ENCODE results near the gene DYRK1A. TPM values are rescaled to one million over a fixed set of nuclear protein-coding genes. Genes with fewer than 3 reads are reported as not detected.

Gene DYRK1A
- total and polyA plus RNA-seq, 2 of the 13 experiments (the other 11 are each of a cell fraction or from before 2014, with no cell fraction given): 24.6 to 34.2 TPM

- TF ChIP-seq HNF4G (IDR thresholded peaks at IDR 0.05; ENCODE audit: borderline replicate concordance, low read depth, low read length) (peak; percentile 22; the same call in 1 of the 2 replicates), HNF4G (CRISPR knock-in tag; IDR thresholded peaks at IDR 0.05; ENCODE audit: borderline replicate concordance, low read depth) (no peak), ZNF652 (CRISPR knock-in tag; IDR thresholded peaks at IDR 0.05; ENCODE audit: borderline replicate concordance, low read depth) (peak; percentile 37; the same call in 1 of the 2 replicates), ISL2 (CRISPR knock-in tag; IDR thresholded peaks at IDR 0.05) (0 out of 2 replicates have a peak, but pooled peaks have one; percentile 54), ZNF775 (CRISPR knock-in tag; IDR thresholded peaks at IDR 0.05; ENCODE audit: borderline replicate concordance) (no peak), SP1 (IDR thresholded peaks at IDR 0.05) (no peak), SP1 (CRISPR knock-in tag; IDR thresholded peaks at IDR 0.05) (peak; percentile 83), ZNF136 (CRISPR knock-in tag; IDR thresholded peaks at IDR 0.05; ENCODE audit: low read depth) (peak; percentile 56; the same call in 1 of the 2 replicates), KMT2B (CRISPR knock-in tag; IDR thresholded peaks at IDR 0.05) (peak; percentile 73), E2F2 (CRISPR knock-in tag; IDR thresholded peaks at IDR 0.05; ENCODE audit: borderline replicate concordance) (0 out of 2 replicates have a peak, but pooled peaks have one; percentile 41), KAT7 (CRISPR knock-in tag; IDR thresholded peaks at IDR 0.05; ENCODE audit: borderline replicate concordance) (peak; percentile 88), ZNF468 (CRISPR knock-in tag; IDR thresholded peaks at IDR 0.05) (no peak), CREB3 (CRISPR knock-in tag; IDR thresholded peaks at IDR 0.05) (no peak), KLF12 (CRISPR knock-in tag; IDR thresholded peaks at IDR 0.05; ENCODE audit: borderline replicate concordance) (peak; percentile 35; the same call in 1 of the 2 replicates), ZMYM4 (CRISPR knock-in tag; IDR thresholded peaks at IDR 0.05) (peak; percentile 40)
- TF ChIP-seq, protein P1, sequence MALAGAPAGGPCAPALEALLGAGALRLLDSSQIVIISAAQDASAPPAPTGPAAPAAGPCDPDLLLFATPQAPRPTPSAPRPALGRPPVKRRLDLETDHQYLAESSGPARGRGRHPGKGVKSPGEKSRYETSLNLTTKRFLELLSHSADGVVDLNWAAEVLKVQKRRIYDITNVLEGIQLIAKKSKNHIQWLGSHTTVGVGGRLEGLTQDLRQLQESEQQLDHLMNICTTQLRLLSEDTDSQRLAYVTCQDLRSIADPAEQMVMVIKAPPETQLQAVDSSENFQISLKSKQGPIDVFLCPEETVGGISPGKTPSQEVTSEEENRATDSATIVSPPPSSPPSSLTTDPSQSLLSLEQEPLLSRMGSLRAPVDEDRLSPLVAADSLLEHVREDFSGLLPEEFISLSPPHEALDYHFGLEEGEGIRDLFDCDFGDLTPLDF (CRISPR knock-in tag; IDR thresholded peaks at IDR 0.05): peak; percentile 66
- TF ChIP-seq, protein P2, sequence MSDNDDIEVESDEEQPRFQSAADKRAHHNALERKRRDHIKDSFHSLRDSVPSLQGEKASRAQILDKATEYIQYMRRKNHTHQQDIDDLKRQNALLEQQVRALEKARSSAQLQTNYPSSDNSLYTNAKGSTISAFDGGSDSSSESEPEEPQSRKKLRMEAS (IDR thresholded peaks at IDR 0.05): peak; percentile 56; the same call in 1 of the 2 replicates
Observed at GRCh38 chr21:37366482-37367316, at the start of gene DYRK1A (continued).
